Myocyte (in vitro differentiated cells): ENCODE data around the gene P3H3. TPM values are rescaled to one million over a fixed set of nuclear protein-coding genes. Genes with fewer than 3 reads are reported as not detected.

Source experiments
- DNase-seq: peaks from one replicate; pipeline ENCODE4 v3.0.0-alpha.2; 2012; ENCODE audit warnings: low read depth
- total RNA-seq: library from RNA; depleted of rRNA; stranded (reverse); fragments of >200 nt; gene quantifications from 2 replicates; pipeline ENCODE4 v1.2.3, GENCODE V29; 2014

P3H3 gene
- total RNA-seq, 1 donor from 2014 or later, result 21.4 TPM

DNA sequence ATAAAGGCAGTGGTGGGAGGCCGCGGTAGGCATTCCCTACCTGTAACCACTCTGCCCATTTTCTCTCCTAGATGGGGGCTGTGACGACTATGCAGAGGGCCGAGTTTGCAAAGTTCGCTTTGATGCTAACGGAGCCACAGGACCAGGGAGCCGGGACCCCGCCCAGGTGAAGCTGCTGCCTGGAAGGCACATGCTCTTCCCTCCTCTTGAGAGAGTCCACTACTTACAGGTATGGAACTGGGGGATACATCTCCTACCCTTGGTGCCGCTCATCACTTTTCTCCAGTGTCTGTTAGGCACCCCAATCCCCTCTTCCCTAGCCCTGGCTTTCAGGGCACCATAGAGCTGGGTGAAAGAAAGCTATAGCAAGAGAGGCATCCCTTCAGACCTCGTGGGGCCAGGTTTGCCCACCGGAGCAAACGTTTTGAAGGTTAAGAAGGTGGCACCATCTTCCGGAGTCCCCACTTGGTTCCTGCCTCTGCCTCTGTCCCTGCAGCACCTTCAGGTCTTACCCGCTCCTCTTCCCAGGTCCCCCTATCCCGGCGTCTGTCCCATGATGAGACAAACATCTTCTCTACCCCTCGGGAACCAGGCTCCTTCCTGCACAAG, 2.0 kb upstream of the P3H3 start:
- no peak for DNase-seq

DNA sequence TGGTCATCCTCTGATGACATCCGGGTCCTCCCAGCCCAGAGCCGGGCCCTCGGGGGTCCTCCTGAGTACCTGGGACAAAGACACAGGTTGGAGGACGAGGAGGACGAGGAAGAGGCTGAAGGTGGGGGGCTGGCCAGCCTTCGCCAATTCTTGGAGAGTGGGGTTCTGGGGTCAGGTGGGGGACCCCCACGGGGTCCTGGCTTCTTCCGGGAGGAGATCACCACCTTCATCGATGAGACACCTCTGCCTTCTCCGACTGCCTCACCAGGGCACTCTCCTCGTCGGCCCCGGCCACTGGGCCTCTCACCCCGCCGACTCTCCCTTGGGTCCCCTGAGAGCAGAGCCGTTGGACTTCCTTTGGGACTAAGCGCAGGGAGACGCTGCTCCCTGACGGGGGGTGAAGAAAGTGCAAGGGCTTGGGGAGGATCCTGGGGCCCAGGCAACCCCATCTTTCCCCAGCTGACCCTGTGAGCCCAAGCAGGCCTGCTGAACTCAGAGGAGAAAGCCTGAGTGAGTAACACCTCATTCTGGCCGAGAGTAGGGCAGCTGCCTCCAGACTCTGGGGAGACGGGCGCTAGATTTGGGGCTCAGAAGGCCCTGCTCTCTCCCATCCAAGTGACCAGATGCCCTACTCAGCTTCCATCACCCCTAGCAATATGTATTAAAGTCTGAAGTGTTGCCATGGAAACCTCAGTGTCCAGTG, 1.3 kb upstream of the P3H3 start:
- DNase-seq, result no peak

DNA sequence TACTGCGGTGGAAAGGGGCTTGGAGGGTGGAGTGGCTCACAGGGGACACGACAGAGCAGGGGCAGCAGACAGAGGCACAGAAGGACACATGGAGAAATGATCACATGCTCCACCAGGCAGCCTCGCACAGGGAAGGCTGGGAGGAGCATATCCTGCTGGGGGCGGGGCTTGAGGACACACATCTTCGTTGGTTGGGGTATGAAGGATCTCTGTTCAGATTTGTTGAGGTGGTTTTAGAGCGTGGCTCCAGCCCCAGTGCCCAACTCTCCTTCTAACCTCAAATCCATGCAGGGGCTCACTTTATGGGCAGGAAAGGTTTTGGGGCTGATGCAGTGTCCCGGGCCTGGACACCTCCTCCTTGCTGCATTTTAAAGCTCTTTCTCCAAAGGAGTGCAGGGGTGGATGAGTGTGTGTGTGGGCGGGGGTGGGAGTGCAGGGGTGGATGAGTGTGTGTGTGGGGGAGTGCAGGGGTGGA, 733 bp upstream of the P3H3 start:
- DNase-seq, result peak; percentile 85

DNA sequence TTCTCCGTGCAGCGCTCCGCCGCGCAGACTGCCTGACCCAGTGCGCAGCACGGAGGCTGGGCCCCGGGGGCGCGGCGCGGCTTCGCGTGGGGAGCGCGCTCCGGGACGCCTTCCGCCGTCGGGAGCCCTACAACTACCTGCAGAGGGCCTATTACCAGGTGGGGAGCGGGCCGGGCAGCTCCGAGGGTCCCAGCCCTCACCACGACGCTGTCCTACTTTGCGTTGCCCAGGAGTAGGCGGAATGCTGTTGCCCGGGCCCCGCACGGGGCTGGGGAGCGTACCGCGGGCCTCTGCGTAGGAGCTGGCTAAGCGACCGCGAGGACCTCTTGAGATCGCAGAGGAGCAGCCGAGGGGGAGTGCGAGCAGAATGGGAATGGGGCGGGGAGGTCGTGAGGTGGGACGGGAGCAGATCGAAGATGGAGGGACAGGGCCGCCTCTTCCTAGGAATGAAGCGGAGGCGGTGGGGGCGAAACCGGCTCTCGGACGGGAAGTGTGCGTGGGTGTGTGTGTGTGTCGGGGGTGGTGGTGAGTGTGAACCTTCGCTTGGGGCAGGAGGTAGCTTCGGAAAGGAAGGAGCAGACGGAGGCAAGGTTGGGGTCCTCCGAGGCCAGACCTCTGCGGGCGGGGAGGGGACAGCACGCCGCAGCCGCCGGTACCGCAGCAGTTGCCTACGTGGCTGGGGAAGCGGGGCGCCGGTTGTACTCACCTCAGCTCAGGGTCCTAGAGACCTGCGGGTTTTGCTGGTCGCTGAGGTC, 751 bp downstream of the P3H3 start:
- DNase-seq, result peak; percentile 66

DNA sequence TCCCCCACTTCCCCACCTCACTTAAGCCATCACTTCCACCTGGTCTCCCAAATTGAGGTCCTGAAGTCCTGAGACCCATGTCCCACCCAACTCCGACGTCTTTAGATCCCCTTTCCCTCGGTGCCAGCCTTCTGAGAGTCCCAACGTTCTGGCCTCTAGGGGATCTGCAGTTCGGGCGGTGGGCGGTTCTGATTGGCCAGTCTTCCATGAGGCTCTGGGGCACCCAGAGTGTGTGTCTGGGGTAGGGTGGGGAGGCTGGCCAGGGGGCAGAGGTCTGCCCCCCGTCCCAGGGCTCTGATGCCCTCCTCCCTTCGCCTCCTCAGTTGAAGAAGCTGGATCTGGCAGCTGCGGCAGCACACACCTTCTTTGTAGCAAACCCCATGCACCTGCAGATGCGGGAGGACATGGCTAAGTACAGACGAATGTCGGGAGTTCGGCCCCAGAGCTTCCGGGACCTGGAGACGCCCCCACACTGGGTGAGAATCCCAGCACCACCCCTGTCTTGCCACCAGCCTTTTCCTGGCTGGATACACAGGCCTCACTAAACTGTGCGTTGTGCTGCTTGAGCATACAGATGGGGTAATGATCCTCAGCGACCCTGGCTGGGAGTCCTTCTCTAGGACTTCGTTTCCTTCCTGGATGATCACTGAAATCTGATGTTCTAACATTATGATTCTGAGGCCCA, 1.5 kb downstream of the P3H3 start:
- DNase-seq, result no peak

DNA sequence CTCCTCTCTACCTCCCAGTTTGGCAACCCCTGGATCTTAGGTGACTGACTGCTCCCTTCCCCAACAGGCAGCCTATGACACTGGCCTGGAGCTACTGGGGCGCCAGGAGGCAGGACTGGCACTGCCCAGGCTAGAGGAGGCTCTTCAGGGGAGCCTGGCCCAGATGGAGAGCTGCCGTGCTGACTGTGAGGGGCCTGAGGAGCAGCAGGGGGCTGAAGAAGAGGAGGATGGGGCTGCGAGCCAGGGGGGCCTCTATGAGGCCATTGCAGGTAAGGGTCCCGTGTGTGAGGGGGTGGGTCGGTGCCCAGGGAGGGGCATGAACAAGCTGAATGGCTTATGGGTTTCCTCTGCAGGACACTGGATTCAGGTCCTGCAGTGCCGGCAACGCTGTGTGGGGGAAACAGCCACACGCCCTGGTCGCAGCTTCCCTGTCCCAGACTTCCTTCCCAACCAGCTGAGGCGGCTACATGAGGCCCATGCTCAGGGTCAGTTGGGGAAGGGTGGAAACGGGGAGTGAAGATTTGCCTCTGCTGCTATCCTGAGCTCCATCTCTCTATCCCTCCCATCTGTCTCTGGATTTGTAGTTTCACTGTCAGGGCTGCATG, 2.2 kb downstream of the P3H3 start:
- no peak for DNase-seq

DNA sequence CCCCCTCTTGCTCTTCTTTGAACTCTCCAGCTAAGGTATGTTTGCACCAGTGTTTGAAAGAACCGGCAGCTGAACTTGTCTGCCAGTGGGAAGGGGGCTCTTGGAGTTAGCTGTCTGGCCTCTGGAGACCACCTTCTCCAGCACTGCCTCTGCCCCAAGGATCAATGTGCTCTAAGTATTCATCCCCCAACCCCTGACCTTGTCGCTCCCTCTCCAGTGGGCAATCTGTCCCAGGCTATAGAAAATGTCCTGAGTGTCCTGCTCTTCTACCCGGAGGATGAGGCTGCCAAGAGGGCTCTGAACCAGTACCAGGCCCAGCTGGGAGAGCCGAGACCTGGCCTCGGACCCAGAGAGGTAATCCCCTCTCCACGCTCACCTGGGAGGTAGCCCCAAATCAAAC, 2.8 kb downstream of the P3H3 start:
- no peak for DNase-seq

DNA sequence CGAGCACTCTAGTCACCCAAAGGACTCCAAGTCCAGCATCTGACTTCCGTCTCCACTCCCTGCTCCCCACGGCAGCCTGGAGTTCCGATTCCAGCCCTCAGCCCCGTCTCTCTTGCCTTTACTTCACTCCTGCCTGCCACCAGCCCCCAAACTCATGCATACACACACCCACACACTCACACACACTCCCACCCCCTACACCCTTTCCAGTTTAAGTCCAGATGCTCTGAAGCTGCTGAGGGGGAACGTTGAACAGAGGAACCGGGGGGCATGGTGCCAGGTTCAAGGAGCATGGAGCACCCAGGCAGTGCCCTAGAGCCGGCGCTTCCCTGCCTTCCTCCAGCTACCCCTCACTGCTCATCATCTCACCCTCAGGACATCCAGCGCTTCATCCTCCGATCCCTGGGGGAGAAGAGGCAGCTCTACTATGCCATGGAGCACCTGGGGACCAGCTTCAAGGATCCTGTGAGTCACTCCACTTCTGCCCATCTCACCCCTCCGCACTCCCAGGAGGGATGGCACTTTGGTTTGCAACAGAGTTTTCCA, 3.3 kb downstream of the P3H3 start:
- no peak for DNase-seq

DNA sequence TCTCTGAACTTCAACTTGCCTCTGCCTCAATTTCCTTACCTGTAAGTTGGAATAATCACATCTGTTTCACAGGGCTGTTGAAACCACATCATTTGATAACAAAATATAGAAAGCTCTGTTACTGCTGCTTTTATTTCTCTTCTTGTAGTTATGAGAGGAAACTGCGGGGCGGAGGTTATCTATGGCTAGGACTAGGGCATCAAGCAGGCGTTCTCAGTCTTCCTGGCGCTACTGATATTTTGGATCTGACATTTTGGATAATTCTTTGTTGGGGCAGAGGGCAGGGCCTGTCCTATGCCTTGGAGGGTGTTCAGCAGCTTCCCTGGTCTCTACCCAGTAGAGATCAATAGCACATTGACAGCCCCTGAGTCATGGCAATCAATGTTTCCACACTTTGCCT, 3.9 kb downstream of the P3H3 start:
- no peak for DNase-seq

DNA sequence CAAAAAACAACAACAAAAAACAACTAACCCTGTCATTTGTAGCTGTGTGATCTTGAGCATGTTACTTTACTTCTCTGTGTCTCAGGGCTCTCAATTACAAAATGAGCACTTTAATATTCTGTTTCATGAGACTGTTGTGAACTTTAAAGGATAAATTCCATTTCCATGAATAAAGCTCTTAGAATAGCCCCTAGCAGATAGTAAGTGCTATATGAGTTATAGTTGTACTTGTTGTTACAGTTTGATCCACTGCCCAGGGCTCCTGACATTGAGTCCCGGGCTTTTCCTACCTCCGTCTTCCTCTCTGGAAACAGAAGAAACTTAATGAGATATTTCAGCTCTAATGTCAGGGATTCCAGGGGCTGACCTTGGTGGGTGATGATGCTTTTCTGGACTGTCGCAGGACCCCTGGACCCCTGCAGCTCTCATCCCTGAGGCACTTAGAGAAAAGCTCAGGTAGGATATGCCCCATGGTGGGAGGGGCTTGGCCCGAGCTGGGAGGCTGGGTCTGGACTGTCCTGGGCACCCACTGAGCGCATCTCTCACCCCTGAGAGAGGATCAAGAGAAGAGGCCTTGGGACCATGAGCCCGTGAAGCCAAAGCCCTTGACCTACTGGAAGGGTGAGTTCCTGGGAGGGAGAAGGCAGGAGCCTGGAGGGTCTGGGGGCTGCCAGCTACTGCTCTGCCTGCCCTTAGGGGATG, 5.1 kb downstream of the P3H3 start:
- DNase-seq, result no peak

DNA sequence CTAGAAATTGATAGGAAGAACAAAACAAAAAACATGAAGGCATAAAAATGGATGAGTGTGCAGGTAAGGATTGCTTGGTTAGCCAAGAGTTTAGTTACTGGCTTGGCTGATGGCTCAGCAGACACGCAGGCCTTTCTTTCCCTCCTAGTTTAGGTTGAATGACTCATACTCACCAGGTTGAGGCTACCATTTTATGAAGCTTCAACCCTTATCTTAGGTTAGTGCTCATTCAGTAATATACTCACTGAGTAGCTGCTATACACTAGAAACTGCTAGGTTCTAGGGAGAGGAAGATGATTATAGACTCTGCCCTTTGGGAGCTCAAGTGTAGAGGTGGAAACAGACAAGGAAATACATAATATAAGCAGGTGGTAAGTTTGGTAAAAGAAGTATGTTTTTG, 6.0 kb downstream of the P3H3 start:
- DNase-seq, result no peak

DNA sequence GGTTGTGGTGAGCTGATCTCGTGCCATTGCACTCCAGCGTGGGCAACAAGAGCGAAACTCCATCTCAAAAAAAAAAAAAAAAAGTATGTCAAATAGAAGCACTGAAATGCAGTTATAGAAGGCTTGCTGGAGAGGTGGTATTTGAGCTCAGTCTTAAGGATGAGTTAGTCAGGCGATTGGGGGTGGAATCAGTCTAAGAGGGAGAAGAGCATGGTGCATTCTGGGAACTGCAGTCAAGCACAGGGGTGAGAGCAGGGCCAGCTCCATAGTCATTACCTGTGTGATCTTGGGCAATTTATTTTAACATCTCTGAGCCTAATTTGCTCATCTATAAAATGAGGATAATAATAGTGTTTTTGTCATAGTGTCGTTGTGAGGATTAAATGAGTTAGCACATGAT, 6.7 kb downstream of the P3H3 start:
- no peak for DNase-seq

DNA sequence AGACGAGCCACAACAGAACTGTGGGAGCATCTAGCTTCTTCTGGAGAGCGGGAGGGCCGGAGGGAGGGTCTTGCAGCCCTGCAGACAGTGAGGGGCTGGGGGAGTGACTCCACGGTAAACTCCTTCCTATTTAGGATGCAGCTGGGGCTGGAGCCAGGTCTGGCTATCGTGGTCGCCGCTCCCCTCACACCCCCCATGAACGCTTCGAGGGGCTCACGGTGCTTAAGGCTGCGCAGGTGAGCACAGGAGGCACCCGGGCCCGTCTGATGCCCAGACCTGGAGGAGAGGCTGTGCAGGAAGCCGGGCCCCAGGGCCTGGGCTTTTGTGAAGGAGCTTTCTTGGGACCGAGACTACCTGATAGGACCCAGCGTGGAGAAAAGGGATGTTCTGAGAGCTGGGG, 8.6 kb downstream of the P3H3 start:
- no peak for DNase-seq

DNA sequence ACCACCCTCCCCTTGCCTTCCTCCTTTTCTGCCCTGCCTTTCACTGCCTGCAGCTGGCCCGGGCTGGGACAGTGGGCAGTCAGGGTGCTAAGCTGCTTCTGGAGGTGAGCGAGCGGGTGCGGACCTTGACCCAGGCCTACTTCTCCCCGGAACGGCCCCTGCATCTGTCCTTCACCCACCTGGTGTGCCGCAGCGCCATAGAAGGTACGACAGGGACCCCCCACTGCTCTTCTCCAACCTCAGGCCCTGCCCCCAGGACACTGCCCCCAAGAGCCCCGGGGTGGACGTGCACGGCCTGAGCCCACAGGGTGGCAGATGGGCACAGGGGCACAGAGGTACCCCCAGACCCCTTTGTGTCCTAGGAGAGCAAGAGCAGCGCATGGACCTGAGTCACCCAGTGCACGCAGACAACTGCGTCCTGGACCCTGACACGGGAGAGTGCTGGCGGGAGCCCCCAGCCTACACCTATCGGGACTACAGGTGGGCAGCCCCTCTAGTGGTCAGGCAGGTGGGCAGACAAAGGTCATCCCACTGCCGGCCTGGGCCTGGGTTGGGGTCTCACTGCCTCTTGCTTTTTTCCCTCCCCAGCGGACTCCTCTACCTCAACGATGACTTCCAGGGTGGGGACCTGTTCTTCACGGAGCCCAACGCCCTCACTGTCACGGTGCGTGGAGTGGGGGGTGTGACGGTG, 9.3 kb downstream of the P3H3 start:
- no peak for DNase-seq

DNA sequence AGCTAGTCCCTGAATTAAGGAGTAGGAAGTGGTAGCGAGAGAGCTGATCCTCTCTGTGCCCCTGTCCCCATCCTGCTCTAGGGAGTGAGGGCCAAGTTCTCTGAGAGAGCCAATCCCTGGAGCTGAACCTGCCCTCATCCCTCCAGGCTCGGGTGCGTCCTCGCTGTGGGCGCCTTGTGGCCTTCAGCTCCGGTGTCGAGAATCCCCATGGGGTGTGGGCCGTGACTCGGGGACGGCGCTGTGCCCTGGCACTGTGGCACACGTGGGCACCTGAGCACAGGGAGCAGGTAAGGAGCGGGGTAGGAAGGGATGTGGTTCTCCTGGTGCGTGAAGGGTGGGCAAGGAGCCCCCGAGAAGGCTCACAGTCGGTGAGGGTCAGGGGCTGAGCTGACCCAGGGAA, 10.6 kb downstream of the P3H3 start:
- no peak for DNase-seq

DNA sequence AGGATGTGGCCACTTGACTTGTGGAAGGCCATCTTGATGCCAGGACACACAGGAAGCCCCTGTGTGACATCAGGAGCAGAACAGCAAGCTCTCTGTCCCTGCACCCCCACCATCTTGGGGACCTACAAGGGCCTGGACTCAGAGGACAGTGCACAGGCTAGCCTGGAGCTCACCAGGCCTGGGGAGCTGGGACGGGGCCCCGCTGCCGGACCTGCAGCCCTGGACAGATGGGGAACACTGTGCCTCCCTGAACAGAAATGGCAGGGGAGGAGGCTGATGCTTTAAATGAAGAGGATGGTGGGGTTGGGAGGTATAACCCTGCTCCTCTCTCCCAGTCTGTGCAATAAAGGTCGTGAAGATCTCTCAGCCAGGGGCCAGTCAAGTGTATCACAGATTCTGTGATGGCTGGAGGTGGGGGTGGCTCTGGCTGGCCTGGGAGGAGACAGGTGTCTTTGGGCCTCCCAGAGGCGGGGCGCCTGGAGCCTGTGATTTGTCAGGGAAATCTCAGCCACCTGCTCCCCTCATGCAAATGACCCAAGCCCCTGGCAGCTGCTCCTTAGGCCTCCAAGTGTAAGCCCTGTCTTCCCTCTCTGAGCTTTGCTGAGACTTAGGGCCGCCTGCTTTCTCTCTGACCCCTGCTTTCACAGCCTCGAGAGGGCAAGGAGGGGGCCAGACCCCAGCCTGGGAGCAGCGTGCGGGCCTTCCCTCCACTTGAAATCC, 11.4 kb downstream of the P3H3 start:
- peak; percentile 74 for DNase-seq

DNA sequence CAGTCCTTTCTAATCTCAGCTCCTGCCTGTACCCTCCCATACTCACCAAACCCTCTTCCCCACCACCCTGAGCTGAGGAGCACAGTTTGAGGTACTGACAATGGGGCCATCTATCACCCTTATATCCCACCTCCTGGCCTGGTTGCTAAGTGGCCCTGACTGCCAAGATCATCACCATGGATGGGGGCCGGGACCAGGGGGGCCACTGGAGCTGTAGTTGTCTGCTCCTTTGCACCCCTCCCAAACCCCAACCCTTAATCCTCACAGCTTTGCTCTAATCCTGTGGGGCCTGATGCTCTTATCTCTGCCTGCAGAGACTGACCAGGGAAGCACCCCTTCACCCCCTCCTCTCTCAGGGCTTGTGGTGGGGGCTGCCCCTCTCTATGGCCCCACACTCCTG, 12.1 kb downstream of the P3H3 start:
- no peak for DNase-seq

DNA sequence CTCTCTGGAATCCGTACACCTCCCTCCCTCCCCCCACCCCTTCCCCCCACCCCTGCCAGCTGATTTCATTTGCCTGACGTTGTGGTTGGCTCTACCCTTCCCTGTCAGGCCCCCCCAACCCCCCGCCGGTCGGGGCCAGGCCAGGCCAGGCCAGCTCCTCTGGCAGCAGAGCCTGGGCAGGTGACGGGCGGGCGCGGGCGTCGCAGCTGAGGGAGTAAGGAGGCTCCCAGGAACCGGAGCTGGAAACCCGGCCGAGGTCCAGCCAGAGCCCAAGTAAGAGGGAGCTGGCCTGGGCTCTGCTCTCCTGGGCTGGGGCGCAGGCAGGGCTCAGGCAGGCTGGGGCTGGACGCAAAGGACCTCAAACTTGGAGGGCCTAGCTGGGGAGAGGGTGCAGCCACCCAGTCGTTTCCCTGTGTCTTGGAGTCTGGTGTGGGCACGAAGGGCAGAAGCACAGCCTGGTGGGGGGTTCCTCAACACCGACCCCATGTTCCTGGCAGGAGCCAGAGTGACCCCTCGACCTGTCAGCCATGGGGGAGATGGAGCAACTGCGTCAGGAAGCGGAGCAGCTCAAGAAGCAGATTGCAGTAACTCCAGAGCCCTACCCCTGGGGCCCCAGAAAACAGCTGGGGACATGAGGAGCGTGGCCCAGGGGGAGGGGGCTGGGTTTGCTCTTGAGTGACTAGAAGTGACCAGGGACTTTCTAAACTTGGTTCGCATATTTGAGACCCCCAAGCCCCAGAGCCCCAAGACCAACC, 12.7 kb downstream of the P3H3 start, which contains the start of gene GNB3:
GNB3 (plus strand) TSS at position 165 of the 755 bp plus-strand sequence; CDS start at position 528, 363 bp downstream.
- peak; percentile 30 for DNase-seq
